ENCODE data around the gene NOA1.

The NOA1 gene

DNA sequence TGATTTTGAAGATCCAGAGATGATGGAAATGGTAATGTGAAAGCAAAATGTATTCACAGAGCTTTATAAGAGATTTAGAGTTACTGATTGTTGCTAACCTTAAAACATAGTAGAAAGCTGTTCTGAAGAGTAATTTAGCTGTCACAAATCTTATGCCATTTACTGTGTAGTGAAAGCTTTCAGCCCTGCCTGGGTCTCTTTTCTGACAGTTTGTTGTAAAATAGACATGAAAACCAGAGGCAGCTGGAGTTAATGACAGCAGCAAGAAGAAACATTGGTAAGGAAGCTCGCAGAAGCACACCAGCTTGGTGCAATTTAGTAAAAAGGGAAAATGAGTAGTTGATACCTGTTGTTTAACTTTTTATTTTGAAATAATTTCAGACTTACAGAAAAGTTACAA is 22.3 kb upstream of the NOA1 start:
- H3K36me3 ChIP-seq (ENCODE audit: control insufficient read depth, insufficient read depth, low read length), result peaks cover 7% of the 10 kb centered on the region; the same call in 1 of the 2 replicates
- TF ChIP-seq, protein P1, sequence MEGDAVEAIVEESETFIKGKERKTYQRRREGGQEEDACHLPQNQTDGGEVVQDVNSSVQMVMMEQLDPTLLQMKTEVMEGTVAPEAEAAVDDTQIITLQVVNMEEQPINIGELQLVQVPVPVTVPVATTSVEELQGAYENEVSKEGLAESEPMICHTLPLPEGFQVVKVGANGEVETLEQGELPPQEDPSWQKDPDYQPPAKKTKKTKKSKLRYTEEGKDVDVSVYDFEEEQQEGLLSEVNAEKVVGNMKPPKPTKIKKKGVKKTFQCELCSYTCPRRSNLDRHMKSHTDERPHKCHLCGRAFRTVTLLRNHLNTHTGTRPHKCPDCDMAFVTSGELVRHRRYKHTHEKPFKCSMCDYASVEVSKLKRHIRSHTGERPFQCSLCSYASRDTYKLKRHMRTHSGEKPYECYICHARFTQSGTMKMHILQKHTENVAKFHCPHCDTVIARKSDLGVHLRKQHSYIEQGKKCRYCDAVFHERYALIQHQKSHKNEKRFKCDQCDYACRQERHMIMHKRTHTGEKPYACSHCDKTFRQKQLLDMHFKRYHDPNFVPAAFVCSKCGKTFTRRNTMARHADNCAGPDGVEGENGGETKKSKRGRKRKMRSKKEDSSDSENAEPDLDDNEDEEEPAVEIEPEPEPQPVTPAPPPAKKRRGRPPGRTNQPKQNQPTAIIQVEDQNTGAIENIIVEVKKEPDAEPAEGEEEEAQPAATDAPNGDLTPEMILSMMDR (IDR thresholded peaks at IDR 0.05; ENCODE audit: insufficient read depth, low read length, poor library complexity, severe bottlenecking), result no peak
- H3K27me3 ChIP-seq (replicated peaks; ENCODE audit: control insufficient read depth, insufficient read depth, low read length), result no peaks in the 10 kb centered on the region
- no peak for DNase-seq (ENCODE audit: extremely low read depth, insufficient read length)
- no peak overlapping the region for H3K4me3 ChIP-seq (replicated peaks; ENCODE audit: low read depth, low read length)

DNA sequence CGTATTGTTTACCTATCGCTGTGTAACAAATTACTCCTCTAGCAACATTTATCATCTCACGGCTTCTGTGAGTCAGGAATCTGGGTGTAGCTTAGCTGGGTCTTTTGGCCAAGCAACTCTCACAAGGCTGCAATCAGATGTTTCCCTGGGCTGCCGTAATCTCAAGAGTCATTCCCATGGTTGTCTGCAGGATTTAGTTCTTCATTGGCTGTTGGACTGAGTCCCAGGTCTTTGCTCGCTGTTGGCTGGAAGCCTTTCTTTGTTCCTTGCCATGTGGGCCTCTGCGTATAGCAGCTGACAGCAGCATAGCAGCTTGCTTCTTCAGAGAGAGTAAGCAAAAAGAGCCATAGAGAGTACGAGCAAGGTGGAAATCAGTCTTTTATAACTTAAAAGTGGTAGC is 18.1 kb upstream of the NOA1 start:
- DNase-seq (ENCODE audit: extremely low read depth, insufficient read length), result no peak

DNA sequence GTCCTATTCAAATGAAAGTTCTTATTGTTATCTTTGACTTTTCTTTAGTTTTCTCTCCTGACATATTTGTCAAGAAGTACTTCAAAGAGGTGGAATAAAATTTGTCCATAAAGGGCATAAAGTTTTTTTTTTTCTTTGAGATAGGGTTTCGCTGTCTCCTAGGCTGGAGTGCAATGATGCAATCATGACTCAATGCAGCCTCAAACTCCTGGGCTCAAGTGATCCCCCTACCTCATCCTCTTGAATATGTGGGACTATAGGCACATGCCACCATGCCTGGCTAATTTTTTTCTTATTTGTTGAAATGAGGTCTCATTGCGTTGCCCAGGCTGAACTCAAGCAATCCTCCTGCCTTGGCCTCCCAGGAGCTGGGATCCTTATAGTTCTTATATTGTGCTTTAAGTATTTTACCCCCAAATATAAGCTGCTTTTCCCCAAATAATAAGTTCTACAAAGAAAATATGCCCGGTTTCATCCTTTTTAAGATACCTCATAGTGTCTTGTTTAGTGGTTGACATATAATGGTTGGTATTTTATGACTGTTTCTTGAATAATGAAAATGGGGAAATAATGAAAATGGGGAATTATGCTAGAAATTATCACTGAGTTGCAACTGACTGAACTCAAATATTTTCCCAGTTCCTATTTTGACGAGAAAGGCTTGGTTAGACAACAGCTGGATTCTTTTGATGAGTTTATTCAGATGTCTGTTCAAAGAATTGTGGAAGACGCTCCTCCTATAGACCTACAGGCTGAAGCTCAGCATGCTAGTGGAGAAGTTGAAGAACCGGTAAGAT is 12.9 kb upstream of the NOA1 start:
- no peak overlapping the region for H3K4me3 ChIP-seq (replicated peaks; ENCODE audit: low read depth, low read length)
- peaks cover 11% of the 10 kb centered on the region for H3K36me3 ChIP-seq (ENCODE audit: control insufficient read depth, insufficient read depth, low read length)
- no peak for DNase-seq (ENCODE audit: extremely low read depth, insufficient read length)
- H3K27me3 ChIP-seq (replicated peaks; ENCODE audit: control insufficient read depth, insufficient read depth, low read length), result no peaks in the 10 kb centered on the region
- TF ChIP-seq, protein P1 (IDR thresholded peaks at IDR 0.05; ENCODE audit: insufficient read depth, low read length, poor library complexity, severe bottlenecking), result no peak

More for the DNA sequence above, 18.1 kb upstream of the NOA1 start:
- Histone ChIP-seq H3K27me3 (replicated peaks; ENCODE audit: control insufficient read depth, insufficient read depth, low read length) (no peaks in the 10 kb centered on the region), H3K36me3 (ENCODE audit: control insufficient read depth, insufficient read depth, low read length) (peaks cover 6% of the 10 kb centered on the region; the same call in 1 of the 2 replicates), H3K4me3 (replicated peaks; ENCODE audit: low read depth, low read length) (no peak overlapping the region)
- TF ChIP-seq, protein P1 (IDR thresholded peaks at IDR 0.05; ENCODE audit: insufficient read depth, low read length, poor library complexity, severe bottlenecking), result no peak

DNA sequence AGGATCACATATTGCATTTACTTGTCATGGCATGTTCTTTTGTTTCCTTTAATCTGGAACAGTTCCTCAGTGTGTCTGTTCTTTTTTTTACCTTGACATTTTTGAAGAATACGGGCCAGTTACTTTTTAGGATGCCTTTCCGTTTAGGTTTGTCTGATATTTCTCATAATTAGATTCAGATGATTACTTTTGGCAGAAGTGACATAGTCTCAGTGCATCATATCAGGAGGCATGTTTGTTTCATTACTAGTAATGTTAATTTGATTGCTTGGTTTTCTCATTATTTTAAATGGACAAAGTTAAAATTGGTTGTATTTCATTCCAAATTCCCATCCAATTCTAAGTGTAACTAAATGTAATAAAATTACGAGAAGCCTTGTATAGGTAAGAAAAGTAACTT is 9.5 kb upstream of the NOA1 start:
- H3K36me3 ChIP-seq (ENCODE audit: control insufficient read depth, insufficient read depth, low read length), result peaks cover 11% of the 10 kb centered on the region
- TF ChIP-seq, protein P1 (IDR thresholded peaks at IDR 0.05; ENCODE audit: insufficient read depth, low read length, poor library complexity, severe bottlenecking), result no peak
- DNase-seq (ENCODE audit: extremely low read depth, insufficient read length), result no peak
- H3K4me3 ChIP-seq (replicated peaks; ENCODE audit: low read depth, low read length), result no peak overlapping the region
- no peaks in the 10 kb centered on the region for H3K27me3 ChIP-seq (replicated peaks; ENCODE audit: control insufficient read depth, insufficient read depth, low read length)

DNA sequence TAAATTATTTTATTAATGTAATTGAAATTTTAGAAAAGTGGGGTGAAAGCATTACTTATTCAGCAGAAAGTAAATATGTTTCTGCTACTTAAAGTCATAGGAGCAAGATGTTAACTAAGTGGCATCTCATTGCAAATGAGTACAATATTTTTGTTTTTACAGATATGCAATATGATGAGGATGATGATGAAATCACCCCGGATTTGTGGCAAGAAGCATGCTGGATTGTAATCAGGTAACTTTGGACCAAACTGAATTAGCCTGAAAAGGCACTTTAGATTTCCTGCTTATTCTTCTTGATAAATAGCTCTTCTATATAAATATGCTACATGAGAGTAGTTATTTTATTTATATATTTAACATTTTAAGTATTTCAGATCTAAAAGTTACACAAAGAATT is 8.8 kb upstream of the NOA1 start:
- Histone ChIP-seq H3K27me3 (replicated peaks; ENCODE audit: control insufficient read depth, insufficient read depth, low read length) (no peaks in the 10 kb centered on the region), H3K4me3 (replicated peaks; ENCODE audit: low read depth, low read length) (no peak overlapping the region), H3K36me3 (ENCODE audit: control insufficient read depth, insufficient read depth, low read length) (peaks cover 11% of the 10 kb centered on the region)
- TF ChIP-seq, protein P1 (IDR thresholded peaks at IDR 0.05; ENCODE audit: insufficient read depth, low read length, poor library complexity, severe bottlenecking), result no peak
- no peak for DNase-seq (ENCODE audit: extremely low read depth, insufficient read length)
